Activated T-helper 9 cell treated with anti-CD3 and anti-CD28 coated beads, Interleukin-2, amount 50 U/mL, for 16 hours (primary cell): ENCODE results near the gene LIN54.
"Not testable (repeated sequence)": the region's sequence is repeated elsewhere in the genome, so short reads cannot be mapped to it uniquely, and the experiment has no call there.

Source experiments
- DNase-seq: peaks from one replicate; pipeline ENCODE4 v3.0.0-alpha.2; 2020; ENCODE audit warnings: low read depth

The LIN54 gene

GRCh38 chr4:83012200-83012686, 1.6 kb upstream of the LIN54 start:
- peak; percentile 10 for DNase-seq

- no peak for DNase-seq
These were observed 1.1 kb upstream of the LIN54 start for GRCh38 chr4:83011689-83012199.

GRCh38 chr4:83010111-83010521, 507 bp downstream of the LIN54 start:
- DNase-seq: no peak

DNA sequence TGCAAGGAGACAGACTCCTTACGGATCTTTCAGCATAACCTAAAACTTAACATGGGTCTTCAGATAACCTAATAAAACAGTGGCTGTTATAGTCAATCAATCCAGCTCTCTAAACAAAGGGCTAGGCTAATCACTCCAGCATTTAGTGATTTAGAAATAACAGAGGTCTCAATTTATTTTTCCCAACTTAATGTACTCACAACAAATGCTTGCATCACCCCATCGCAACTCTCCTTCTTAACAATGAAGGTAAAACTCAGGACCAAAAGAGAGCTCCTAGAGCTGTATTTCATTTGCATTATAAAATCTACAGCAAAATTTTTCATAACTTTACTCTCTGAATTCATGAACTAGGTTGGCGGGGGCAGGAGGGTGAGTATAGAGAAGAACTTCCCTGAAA, 1.1 kb downstream of the LIN54 start:
- no peak for DNase-seq

- not testable (repeated sequence) for DNase-seq
These were observed 7.4 kb downstream of the LIN54 start for GRCh38 chr4:83003044-83003791.

DNA sequence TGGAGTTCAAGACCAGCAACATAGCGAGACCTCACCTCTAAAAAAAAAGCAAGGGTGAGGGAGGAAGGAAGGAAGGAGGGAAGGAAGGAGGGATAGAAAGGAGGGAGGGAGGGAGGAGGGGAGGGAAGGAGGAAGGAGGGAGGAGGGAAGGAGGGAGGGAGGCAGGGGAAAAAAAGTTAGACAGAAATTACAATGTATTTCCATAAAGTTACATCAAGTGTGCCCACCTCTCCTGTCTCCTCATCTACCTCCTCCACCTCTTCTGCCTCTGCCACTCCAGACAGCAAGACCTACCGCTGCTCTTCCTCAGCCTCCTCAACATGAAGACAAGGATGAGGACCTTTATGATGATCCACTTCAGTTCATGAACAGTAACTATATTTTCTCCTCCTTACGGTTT, 8.3 kb downstream of the LIN54 start:
- no peak for DNase-seq

- DNase-seq: no peak
These were observed 11.7 kb downstream of the LIN54 start for GRCh38 chr4:82998898-82999297.

DNA sequence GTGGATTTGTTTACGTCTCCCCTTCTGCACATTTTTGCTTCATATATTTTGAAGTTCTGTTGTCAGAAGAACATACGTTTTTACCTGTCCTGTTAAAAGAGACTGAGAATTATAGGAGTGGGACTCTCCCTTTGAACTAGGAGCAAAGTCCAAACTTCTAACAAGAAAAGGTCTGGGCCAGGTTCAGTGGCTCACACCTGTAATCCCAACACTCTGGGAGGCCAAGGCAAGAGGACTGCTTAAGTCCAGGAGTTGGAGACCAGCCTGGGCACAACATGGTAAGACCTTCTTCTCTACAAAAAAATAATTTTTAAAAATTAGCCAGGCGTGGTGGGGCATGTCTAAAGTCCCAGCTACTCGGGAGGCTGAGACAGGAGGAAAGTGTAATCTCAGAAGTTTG, 15.8 kb downstream of the LIN54 start:
- no peak for DNase-seq

- no peak for DNase-seq
These were observed 20.8 kb downstream of the LIN54 start for GRCh38 chr4:82989575-82990429.

GRCh38 chr4:82988323-82988832, 22.2 kb downstream of the LIN54 start:
- DNase-seq: no peak

- not testable (repeated sequence) for DNase-seq
These were observed 23.1 kb downstream of the LIN54 start for GRCh38 chr4:82987519-82987918.

DNA sequence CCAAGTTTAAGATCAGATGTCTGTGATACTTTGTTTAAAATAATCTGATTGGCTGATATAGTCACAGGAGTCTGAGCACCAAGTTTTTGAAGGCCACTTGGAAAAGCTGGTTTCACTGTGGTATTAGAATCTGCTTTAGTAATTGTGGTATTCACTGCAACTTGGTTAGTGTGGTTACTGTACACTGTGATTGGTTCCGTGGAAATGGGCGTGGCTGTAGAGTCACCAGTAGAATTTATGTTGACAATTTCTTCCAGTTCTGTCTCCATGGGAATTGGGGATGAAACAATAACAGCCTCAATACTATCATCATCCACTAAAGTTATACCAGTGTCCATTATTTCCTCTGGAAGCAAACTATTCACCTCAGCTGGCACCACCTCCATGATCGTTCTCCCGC, 26.2 kb downstream of the LIN54 start:
- DNase-seq: no peak

DNA sequence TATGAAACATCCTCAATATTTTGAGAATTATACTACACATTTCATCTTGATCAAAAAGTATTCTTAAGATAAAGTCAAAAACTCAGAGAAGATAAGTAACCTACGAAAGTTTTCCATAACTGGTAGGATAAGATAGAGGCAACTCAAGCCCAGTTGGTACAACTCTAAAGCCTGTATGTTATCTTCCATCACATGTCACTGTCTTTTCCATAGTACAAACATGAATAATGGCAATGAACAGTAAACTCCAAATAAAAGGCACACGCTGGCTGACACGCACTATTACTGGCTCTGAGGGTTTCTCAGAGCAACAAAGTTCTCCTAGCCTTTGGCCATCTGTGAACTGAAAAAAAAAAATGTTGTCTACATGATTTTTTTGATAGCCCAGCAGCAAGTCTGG, 27.2 kb downstream of the LIN54 start:
- no peak for DNase-seq

GRCh38 chr4:82981138-82981537, 29.5 kb downstream of the LIN54 start:
- DNase-seq: no peak

- DNase-seq: no peak
These were observed 34.8 kb downstream of the LIN54 start for GRCh38 chr4:82975792-82976191.

DNA sequence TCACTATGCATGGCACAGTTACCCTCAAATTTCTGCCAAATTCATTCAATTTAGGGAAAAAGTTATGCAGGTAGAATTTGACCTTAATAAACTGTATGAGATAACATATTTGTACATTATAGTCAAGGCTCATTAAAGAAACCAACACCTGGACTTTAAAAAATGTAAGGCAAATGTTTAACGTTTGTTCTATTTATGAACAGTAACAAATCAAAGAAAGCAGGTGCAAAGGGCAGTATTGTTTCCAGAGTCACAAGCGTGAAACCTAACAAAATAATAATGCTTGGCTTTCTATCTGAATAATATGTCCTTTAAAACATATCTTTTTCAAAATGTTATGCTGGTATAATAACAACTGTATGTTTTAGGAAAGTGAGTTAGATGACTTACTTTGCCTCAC, 41.2 kb downstream of the LIN54 start:
- DNase-seq: no peak

DNA sequence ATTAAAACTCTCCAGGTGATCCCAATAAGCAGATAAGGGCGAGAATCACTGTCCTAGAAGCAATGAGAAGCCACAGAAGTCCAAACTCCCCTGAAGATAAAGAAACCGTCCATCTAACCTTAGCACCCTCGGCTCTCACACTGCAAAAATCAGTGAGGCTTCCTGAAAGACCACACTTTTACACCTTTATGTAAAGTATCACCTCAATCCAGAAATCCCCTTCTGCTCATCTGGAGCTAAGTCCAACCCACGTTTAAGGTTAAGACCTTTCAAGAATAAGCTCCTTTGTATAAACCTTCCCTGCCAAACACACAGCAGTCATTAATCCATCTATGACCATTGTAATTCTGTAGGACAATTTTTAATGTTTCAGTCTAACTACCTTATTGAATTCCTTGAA, 41.7 kb downstream of the LIN54 start:
- DNase-seq: no peak

DNA sequence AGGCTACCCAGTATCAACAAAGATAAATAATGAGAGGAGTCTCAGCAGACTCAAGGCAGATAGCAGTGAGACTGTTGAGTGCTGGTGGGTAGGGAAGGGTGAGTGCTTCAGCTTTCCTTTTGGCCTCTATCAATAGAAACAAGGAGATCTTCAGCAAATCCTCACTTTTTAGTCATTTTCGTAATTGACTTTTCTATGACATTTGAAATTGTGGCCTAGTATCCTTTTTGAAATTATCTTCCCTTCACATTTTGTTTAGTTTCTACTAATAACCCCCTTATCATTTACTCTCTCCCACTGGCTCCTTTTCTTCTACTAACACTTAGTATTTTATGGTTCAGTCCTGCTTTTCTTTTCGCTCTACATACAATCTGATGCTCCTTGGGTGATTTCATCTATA, 44.9 kb downstream of the LIN54 start:
- no peak for DNase-seq

DNA sequence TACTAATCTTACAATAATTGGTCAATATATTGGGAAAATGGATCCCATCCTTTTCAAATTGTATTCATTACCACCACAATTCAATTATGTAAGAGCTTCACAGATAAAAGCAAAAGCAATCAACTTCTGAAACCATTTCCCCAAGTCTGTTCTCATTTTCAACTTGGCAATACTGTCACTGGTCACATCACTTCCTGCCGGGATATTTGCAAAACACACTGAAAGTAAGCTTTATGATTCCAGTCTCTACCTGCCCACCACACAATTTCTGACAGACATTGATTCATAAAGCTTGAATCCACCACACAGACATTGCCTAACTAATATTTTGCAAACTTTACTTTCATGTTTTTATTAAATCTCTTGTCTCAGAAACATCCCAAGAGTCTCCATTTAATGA, 53.6 kb downstream of the LIN54 start:
- DNase-seq: no peak

- no peak for DNase-seq
These were observed 56.4 kb downstream of the LIN54 start for GRCh38 chr4:82954212-82954611.

DNA sequence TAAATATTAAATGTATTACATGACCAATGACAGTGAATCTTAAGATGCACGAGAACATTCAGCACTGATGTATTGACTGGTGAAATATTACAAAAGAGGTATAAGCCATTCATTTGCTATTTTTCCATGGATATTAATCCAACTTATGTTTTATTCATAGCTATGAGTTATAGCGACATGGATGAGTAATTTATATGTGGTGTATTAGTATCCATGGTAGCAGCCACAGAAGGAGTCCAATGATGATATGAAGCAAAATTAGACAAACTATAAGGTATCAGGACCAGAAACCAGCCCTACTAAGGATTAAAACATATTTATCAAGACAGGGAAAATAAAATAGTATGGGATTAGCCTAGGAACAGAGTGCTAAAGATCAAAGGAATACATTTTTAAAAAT, 59.4 kb downstream of the LIN54 start:
- DNase-seq: no peak

DNA sequence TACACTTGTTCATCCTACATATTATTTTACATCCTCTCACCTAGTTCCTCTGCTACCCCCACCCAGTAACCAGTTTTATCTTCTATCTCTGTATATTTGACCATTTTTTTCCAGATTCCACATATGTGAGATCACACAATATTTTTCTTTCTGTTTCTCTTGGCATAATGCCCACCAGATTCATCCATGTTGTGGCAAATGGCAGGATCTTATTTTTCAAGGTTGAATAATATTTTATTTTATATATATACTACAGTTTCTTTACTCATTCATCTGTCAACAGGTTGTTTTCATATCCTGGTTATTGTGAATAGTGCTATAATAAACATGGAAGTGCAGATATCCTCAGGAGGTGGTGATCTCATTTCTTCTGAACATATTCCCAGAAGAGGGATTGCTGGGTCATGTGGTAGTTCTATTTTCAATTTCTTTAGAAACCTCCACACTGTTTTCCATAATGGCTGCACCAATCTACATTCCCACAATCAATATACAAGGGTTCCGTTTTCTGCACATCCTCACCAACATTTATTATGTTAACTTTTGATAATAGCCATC, 61.9 kb downstream of the LIN54 start:
- DNase-seq: no peak

DNA sequence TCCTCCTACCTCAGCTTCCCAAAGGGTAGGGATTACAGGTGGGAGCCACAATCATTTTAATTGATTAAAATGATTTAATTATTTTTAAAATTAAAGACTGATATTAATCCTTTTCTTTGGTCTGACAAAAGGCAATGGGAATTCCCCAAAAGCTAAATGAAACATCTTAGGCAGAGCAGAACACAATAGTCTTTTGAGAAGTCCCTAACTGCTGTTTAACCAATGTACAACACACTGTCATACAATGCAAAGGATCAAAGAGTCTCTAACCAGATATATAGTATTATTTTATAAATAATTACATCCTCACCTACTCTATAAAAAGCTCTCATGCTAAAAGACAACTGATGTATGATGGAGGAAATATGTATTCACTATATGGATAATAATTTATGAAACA, 63.1 kb downstream of the LIN54 start:
- DNase-seq: no peak
